CD4-positive, alpha-beta T cell treated with Interleukin-21 for 1 hour (primary cell): ENCODE measurements around the gene RTEL1.
"Not testable (repeated sequence)": the region's sequence is repeated elsewhere in the genome, so short reads cannot be mapped to it uniquely, and the experiment has no call there.

Experiments used
- DNase-seq: peaks from one replicate; pipeline ENCODE4 v3.0.0-alpha.2; 2020

The RTEL1 gene

DNA sequence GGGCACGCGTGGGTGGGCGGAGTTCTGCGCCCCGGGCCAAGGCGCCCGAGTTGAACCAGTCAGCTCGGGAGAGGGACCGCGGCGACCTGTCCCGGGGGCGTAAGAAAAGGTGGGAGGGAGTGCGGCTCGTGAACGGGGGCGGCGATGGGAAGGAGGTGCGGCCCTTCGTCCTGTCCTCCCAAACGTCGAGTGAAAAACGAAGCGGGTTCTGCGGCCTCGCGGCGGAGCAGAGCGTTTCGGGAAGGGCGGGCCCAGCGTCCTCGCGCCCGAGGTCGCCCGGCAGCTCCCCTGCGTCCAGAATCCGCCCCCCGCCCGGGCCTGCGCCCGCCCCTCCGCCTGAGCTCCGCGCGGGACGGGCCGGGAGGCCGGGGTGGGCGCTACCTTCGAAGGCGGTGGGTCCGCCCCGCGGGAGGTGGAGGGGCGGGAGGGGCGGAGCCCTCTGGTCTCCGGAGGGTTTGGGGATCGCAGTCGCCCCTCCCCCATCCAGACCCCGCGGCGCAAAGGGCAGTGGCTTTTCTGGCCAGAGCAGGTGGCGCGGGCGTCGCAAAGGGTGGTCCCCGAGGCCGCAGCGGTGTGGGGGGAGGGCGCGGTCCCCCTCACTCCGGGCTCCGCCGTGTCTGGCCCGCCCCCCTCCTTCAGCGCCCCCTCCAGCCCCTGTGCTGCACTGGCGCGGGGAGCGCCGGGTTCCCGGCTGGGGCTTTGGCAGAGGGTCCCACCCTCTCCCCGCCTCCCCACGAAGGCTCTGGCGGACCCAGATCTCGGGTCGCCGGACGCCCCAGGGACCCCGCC lies 5.7 kb upstream of the RTEL1 start:
- peak; percentile 48 for DNase-seq

- peak; percentile 78 for DNase-seq
These were observed 4.8 kb upstream of the RTEL1 start, which contains the start of gene STMN3 for GRCh38 chr20:63653041-63653973. Gene STMN3, minus strand, starts transcription at chr20:63653424. Its CDS starts 79 bp downstream, at chr20:63653345.

- no peak for DNase-seq
These were observed 4.0 kb upstream of the RTEL1 start for GRCh38 chr20:63653974-63654668.

GRCh38 chr20:63655249-63655648 lies 2.9 kb upstream of the RTEL1 start:
- DNase-seq, result no peak

DNA sequence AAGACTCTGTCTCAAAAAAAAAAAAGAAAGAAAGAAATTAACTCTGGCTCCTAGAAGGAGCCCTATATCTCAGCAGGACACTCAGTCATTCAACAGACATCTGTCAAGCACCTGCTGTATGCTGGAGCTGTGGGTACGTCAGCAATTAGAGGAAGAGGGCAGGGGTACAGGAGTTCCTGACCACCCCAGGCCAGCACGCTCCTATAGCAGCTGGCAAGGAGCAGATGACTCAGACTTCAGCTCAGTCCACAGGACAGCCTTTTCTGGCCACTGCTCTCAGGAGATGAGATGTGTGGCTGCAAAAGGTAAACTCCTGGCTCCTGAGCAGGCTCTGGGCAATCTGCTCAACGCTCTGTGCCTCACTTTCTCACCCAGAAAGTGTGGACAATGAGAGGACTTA lies 1.7 kb upstream of the RTEL1 start:
- no peak for DNase-seq

GRCh38 chr20:63657260-63657936 lies 714 bp upstream of the RTEL1 start:
- no peak for DNase-seq

DNA sequence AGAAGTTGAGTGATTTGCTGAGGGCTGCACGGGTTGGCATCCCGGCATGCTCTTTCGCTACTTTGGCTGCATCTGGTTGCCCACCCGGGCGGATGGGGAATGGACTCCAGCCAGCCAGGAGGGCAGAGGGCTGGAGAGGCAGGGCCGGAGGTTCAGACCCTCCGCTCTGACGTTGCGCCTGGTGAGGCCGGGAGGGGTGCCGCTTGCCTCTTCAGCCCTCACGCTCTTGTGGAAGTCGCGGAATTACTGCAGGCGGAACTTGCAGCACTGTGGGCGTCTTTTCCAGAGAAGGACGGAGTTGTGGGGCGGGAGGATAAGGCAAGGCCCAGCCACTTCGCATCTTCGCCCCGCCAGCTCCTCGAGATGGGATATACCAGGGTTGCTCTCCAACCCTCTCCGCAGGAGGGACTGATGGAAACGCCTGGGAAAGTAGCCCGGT lies 656 bp downstream of the RTEL1 start:
- DNase-seq, result no peak

GRCh38 chr20:63659370-63659769 lies 1.3 kb downstream of the RTEL1 start:
- no peak for DNase-seq

DNA sequence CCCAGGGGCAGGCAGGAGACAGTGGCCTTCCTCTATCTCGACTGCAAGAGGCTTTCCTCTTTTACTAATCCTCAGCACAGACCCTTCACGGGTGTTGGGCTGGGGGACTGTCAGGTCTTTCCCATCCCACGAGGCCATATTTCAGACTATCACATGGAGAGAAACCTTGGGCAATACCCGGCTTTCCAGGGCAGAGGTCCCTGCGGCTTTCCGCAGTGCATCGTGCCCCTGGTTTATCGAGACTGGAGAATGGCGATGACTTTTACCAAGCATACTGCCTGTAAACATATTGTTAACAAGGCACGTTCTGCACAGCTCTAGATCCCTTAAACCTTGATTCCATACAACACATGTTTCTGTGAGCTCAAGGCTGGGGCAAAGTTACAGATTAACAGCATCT lies 2.1 kb downstream of the RTEL1 start:
- not testable (repeated sequence) for DNase-seq

- no peak for DNase-seq
These were observed 2.5 kb downstream of the RTEL1 start for GRCh38 chr20:63660622-63661021.

GRCh38 chr20:63661108-63661507 lies 3.0 kb downstream of the RTEL1 start:
- DNase-seq, result no peak

DNA sequence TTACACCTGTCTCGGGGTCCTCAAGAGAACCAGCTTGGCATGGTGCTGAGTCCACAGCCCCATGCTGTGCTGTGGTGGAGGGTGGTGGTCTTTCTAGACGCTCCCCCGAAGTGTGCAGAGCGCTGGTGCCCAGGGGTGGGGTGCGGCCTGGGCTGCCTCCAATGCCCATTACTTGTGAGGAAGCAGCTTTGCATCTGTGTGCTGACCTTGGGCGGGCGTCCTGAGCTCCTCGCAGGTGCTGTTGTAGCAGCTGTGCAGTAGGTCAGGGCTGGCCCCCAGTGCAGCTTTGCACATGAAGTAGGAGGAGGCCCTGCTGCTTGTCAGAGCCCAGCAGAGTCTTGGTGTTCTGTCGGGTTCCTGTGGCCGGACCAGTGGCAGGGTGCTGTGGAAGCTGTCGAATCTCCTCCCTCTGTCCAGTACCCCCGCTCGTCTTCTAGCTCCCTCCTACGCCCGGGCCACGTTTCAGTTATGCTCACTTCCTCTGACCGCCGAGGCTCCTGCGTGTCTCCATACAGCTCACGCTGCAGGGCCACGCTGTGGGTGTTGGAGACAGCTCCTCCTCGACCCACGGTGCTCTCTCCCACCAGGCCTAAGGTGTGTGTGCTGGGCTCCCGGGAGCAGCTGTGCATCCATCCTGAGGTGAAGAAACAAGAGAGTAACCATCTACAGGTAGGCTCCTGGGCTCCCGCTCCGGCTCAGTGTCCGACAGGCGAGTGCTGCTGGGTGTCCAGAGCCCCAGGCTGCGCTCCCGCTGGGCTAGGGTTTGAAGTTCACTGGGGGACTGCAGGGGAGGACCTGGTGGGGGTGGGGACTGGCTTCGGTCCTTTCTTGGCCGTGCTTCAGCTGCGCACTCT lies 4.1 kb downstream of the RTEL1 start:
- no peak for DNase-seq

DNA sequence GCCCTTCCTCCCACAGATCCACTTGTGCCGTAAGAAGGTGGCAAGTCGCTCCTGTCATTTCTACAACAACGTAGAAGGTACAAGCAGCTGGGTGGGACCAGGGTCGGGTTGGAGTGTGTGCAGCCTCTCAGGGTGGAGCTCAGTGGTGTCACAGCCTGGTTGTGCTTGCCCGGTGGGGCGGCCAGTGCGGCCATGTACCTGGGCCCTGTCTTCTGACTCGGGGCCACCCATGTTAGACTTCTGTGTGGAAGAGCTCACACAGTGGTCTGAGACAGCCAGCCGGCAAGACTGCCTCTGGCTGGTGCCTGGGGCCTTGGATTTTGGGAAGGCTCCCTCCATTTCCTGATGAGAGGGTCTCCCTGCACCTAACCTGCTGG lies 4.7 kb downstream of the RTEL1 start:
- no peak for DNase-seq

- DNase-seq, result no peak
These were observed 5.4 kb downstream of the RTEL1 start for GRCh38 chr20:63663332-63664066.

GRCh38 chr20:63664143-63664851 lies 6.2 kb downstream of the RTEL1 start:
- no peak for DNase-seq

- DNase-seq, result no peak
These were observed 6.9 kb downstream of the RTEL1 start for GRCh38 chr20:63664861-63665594.

DNA sequence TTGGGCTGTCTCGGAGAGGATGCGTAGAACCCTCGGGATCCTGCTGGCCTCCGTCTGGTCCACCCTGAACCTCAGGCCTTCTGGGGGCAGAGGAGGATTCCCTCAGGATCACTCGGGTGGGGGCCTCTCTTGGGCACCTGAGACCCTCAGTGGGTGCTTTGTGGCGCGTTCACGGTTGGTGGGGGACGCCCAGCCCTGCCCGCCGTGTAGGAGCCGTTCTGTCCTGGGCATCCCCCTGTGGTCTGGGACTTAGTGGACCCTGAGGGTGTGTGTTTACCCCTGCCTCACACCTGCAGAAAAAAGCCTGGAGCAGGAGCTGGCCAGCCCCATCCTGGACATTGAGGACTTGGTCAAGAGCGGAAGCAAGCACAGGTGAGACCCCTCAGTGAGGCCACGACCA lies 7.6 kb downstream of the RTEL1 start:
- DNase-seq, result no peak

DNA sequence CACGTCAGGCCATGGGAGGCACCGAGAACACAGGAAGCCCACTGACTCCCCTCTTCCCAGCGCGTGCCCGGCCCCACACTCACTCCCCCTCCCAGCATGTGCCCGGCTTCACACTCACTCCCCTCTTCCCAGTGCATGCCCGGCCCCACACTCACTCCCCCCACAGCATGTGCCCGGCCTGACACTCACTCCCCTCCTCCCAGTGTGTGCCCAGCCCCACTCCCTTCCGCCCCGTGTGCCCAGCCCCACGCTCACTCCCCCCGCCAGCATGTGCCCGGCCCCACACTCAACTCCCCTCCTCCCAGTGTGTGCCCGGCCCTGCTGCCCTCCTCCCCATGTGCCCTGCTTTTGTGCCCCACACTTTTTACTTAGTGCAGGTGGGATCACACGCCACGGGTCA lies 9.7 kb downstream of the RTEL1 start:
- DNase-seq, result no peak

GRCh38 chr20:63668351-63668750 lies 10.2 kb downstream of the RTEL1 start:
- DNase-seq, result no peak

GRCh38 chr20:63671695-63672094 lies 13.6 kb downstream of the RTEL1 start:
- not testable (repeated sequence) for DNase-seq
